ENCODE results near the gene TMCC3. TPM values are rescaled to one million over a fixed set of nuclear protein-coding genes. Genes with fewer than 3 reads are reported as not detected.
"Not testable (repeated sequence)": the region's sequence is repeated elsewhere in the genome, so short reads cannot be mapped to it uniquely, and the experiment has no call there.

TMCC3 gene
- total and polyA plus RNA-seq, 11 donors, result 0.69 to 8.2 (median 2.9) TPM

DNA sequence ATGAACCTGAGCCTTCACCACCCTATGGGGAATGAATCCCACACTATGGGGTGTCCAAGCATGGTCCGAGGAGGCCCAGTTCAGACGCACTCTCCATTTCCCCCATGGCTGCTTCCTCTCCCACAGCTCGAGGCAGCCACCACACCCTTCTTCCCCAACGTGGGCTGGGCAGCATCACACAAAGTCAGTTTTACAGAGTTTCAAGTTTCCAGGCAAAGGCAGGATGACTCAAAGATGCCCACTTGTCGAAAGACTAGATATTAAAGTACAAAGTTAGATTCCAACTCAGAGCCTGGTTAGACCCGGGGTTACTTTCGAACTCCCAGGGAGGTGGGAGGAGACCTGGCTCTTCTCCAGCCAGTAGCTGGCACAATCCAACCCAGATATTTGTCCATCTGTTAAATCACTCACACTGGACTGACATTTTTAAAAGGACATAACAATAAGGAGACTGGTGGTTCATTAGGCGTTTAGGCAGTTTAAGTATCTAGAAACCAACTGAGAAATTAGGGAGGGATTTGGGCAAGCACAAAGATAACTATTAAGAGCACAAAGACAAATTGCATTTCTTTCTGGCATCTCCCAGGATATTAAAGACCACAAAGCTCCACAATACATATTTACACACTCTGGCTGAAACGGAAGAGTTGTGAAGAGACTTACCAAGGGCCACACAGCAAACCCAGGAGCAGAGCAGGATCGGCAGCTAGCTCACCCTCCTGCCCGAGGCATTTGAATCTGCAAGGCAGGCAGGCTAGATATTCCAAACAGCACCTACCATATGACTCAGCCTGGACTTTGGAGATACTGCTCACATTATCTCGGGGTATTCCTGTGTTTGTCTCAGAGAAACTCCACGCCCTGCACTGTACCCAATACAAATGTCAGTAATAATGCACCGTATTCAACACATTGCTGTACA, 34.8 kb downstream of the TMCC3 start:
- H3K36me3 ChIP-seq, result no peaks in the 10 kb centered on the region
- intact Hi-C loops (cut with DNase I), result no loop called here
- no peaks in the 10 kb centered on the region for H3K9me3 ChIP-seq
- ATAC-seq (peak; percentile 62 to 77 (median 76)), DNase-seq (peak in 4 of 5 donors; percentile 36 to 45 (median 37))
- peak overlapping the region in 9 of 12 donors; percentile 2 to 35 (median 26) for H3K4me3 ChIP-seq
- peaks cover 0 to 30% (median 20%) of the 10 kb centered on the region in 12 donors for H3K4me1 ChIP-seq
- H3K27me3 ChIP-seq, result no peaks in the 10 kb centered on the region
- 16 to 29% (median 23%) methylated on average over 12 to 14 of the region's 14 CpGs for WGBS, 4 donors
- peak overlapping the region; percentile 9 to 65 (median 28) for H3K27ac ChIP-seq
- no peak for TF ChIP-seq POLR2A (IDR thresholded peaks at IDR 0.05)
- TF ChIP-seq, protein P1, sequence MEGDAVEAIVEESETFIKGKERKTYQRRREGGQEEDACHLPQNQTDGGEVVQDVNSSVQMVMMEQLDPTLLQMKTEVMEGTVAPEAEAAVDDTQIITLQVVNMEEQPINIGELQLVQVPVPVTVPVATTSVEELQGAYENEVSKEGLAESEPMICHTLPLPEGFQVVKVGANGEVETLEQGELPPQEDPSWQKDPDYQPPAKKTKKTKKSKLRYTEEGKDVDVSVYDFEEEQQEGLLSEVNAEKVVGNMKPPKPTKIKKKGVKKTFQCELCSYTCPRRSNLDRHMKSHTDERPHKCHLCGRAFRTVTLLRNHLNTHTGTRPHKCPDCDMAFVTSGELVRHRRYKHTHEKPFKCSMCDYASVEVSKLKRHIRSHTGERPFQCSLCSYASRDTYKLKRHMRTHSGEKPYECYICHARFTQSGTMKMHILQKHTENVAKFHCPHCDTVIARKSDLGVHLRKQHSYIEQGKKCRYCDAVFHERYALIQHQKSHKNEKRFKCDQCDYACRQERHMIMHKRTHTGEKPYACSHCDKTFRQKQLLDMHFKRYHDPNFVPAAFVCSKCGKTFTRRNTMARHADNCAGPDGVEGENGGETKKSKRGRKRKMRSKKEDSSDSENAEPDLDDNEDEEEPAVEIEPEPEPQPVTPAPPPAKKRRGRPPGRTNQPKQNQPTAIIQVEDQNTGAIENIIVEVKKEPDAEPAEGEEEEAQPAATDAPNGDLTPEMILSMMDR (IDR thresholded peaks at IDR 0.05), result no peak

DNA sequence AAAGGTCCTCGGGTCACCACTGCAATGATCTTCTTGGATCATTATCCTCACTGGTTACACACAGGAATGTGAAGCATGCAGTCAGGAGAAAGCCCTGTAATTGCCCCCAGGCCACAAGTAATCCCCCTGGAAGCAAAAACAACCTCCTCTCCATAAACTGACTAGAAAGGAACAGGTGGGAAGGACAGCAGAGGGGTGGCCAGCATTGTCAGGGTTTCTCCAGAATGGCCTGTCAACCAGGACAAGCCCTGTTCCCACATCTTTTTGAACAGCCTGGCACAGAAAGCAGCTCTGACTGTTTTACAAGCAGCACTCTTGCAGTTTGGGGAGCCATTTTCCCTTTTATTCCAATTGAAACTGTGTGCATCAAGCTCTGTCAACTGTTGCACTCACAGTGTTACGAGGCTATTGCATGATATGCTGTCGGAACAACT, 36.1 kb downstream of the TMCC3 start:
- Histone ChIP-seq H3K4me1 (peaks cover 0 to 30% (median 20%) of the 10 kb centered on the region in 12 donors), H3K27ac (peak overlapping the region in 1 of 12 donors; percentile 48), H3K9me3 (no peaks in the 10 kb centered on the region), H3K36me3 (no peaks in the 10 kb centered on the region), H3K27me3 (no peaks in the 10 kb centered on the region), H3K4me3 (no peak overlapping the region)
- TF ChIP-seq, protein P1 (IDR thresholded peaks at IDR 0.05), result no peak
- TF ChIP-seq POLR2A (IDR thresholded peaks at IDR 0.05), result no peak
- intact Hi-C loops (cut with DNase I), result no loop called here
- 76 to 90% (median 85%) methylated on average over 3 of the region's 3 CpGs for WGBS, 4 donors
- DNase-seq (no peak), ATAC-seq (no peak)

DNA sequence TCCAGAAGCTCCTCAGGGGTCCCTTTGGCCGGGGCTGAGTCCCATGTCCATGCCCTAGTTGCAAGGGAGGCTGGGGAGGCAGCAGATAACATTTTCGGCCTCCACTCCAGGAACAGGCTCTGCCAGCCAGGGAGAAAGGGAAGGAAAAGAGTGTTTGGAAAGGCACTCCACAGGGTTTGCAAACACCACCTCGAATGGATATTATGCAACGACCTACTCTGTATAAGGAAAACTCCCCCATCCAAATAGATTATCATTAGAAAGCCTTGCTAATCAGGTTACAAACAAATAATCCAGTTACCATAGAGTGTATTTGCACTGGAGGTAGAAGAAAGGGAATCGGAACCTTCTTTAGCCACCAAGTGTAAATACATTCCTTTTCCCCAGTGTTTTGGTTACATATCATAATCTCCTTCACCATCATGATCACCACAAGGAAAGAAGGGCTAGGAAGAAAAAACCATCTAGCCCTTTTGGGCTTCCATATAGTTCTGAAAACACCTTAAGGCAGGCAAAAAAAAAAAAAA, 40.4 kb downstream of the TMCC3 start:
- Histone ChIP-seq H3K9me3 (peaks cover 0 to 19% (median 3%) of the 10 kb centered on the region in 12 donors), H3K4me3 (no peak overlapping the region), H3K4me1 (peaks cover 0 to 4% (median under 1%) of the 10 kb centered on the region in 12 donors), H3K27ac (no peak overlapping the region), H3K36me3 (no peaks in the 10 kb centered on the region), H3K27me3 (no peaks in the 10 kb centered on the region)
- ATAC-seq (no peak), DNase-seq (no peak)
- intact Hi-C loops (cut with DNase I), result loop anchor here in 2 of 10 donors (10.0 kb wide), 1 partner anchor 155 kb away; no protein-coding TSS in a partner anchor
- WGBS, 4 donors, result 73 to 78% (median 76%) methylated on average over 5 of the region's 5 CpGs
- TF ChIP-seq, protein P1 (IDR thresholded peaks at IDR 0.05), result no peak

DNA sequence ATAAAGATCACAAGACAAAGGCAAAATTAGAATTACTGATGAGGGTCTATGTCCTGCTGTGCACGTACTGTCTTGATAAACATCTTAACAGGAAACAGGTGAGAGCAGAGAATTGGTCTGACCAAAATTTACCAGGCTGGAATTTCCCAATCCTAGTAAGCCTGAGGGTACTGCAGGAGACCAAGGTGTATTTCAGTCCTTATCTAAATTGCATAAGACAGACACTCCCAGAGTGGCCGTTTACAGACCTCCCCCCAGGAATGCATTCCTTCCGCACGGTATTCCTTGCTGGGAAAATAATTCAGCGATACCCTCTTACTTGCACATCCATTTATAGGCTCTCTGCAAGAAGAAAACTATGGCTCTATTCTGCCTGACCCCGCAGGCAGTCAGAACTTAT, 43.5 kb downstream of the TMCC3 start:
- not testable (repeated sequence) for ATAC-seq
- intact Hi-C loops (cut with DNase I), result loop anchor here in 2 of 10 donors (10.0 kb wide), 1 partner anchor 158 kb away; no protein-coding TSS in a partner anchor

More for the DNA sequence above, 43.5 kb downstream of the TMCC3 start:
- not testable (repeated sequence) for H3K4me1 ChIP-seq, H3K27ac ChIP-seq, H3K4me3 ChIP-seq, DNase-seq, H3K36me3 ChIP-seq, H3K27me3 ChIP-seq
- WGBS, 4 donors, result 78 to 84% (median 80%) methylated on average over 6 of the region's 6 CpGs
- H3K9me3 ChIP-seq, result peaks cover 0 to 19% (median 3%) of the 10 kb centered on the region in 12 donors
